HEK293 (cell line): ENCODE measurements around the gene PLAAT2.

Experiments used
- CTCF ChIA-PET: fragments of 350-600 bp; formaldehyde crosslinking; extraction: SDS; loops from one replicate; lab custom pipeline; 2021; ENCODE audit warnings: antibody characterized with exemption; lab: Yijun Ruan, JAX
- POLR2A ChIA-PET: fragments of 300-600 bp; formaldehyde crosslinking; extraction: SDS; loops from one replicate; lab custom pipeline; 2020; ENCODE audit warnings: antibody characterized with exemption, inconsistent platforms; lab: Yijun Ruan, JAX
- H3K27ac ChIP-seq: fragments of 200-500 bp; sonication (Bioruptor generic); 2 replicates; pipeline ENCODE4 v1.5.1; 2014; ENCODE audit warnings: low read depth, low read length, control low read depth, inconsistent platforms; ENCODE audit errors: extremely low read depth
- H3K36me3 ChIP-seq, 2 experiments: fragments of 200-500 bp in 1 of 2; sonication (Bioruptor generic) in 1 of 2; 1 replicate in 1 of 2; 2 replicates in 1 of 2; pipeline ENCODE4 v1.5.1; 2014 to 2017; ENCODE audit warnings: inconsistent platforms in 2 of 2, low read length in 2 of 2; ENCODE audit not compliant: control insufficient read depth in 2 of 2, insufficient read depth in 1 of 2
- H3K4me1 ChIP-seq: fragments of 200-500 bp; sonication (Bioruptor generic); 2 replicates; pipeline ENCODE4 v1.5.1; 2014; ENCODE audit warnings: mild to moderate bottlenecking, low read length, inconsistent platforms; ENCODE audit not compliant: control insufficient read depth, insufficient read depth
- H3K4me3 ChIP-seq: 2 replicates; pipeline ENCODE4 v1.5.1; 2011; ENCODE audit warnings: low read depth, mild to moderate bottlenecking, control low read depth, low read length, moderate library complexity
- H3K9me3 ChIP-seq: fragments of 200-500 bp; sonication (Bioruptor generic); 2 replicates; pipeline ENCODE4 v1.5.1; 2014; ENCODE audit warnings: low read depth, low read length, inconsistent platforms; ENCODE audit not compliant: control insufficient read depth, insufficient read depth
- KLF1 ChIP-seq: fragments of 450-650 bp; formaldehyde crosslinking; IDR thresholded peaks from 2 replicates; pipeline ENCODE4 v1.5.1; 2016; ENCODE audit warnings: missing biosample characterization, missing genetic modification characterization
- KLF9 ChIP-seq: fragments of 450-650 bp; formaldehyde crosslinking; IDR thresholded peaks from 2 replicates; pipeline ENCODE4 v1.5.1; 2016; ENCODE audit warnings: missing biosample characterization, missing genetic modification characterization, low read depth
- SALL2 ChIP-seq: fragments of 450-650 bp; formaldehyde crosslinking; IDR thresholded peaks from 2 replicates; pipeline ENCODE4 v1.5.0; 2017; ENCODE audit warnings: missing biosample characterization, mild to moderate bottlenecking, missing genetic modification characterization, borderline replicate concordance
- SP7 ChIP-seq: fragments of 450-650 bp; formaldehyde crosslinking; IDR thresholded peaks from 2 replicates; pipeline ENCODE4 v1.5.1; 2016; ENCODE audit warnings: missing biosample characterization, missing genetic modification characterization
- TCF7L2 ChIP-seq: IDR thresholded peaks from 2 replicates; pipeline ENCODE4 v1.6.1; 2011; ENCODE audit warnings: low read depth, mild to moderate bottlenecking, inconsistent platforms, low read length, moderate library complexity, borderline replicate concordance
- ZBTB1 ChIP-seq: fragments of 450-650 bp; formaldehyde crosslinking; IDR thresholded peaks from 2 replicates; pipeline ENCODE4 v1.5.1; 2016; ENCODE audit warnings: missing biosample characterization, missing genetic modification characterization
- ZBTB21 ChIP-seq: fragments of 450-650 bp; formaldehyde crosslinking; IDR thresholded peaks from 2 replicates; pipeline ENCODE4 v1.5.1; 2017; ENCODE audit warnings: missing biosample characterization, missing genetic modification characterization
- ZBTB7A ChIP-seq: fragments of 450-650 bp; formaldehyde crosslinking; IDR thresholded peaks from 2 replicates; pipeline ENCODE4 v1.5.1; 2016; ENCODE audit warnings: low read depth, missing biosample characterization, missing genetic modification characterization
- ZIC2 ChIP-seq: fragments of 450-650 bp; formaldehyde crosslinking; IDR thresholded peaks from 2 replicates; pipeline ENCODE4 v1.5.1; 2016; ENCODE audit warnings: missing biosample characterization, missing genetic modification characterization
- ZNF112 ChIP-seq: fragments of 450-650 bp; formaldehyde crosslinking; IDR thresholded peaks from 2 replicates; pipeline ENCODE4 v1.5.0; 2017; ENCODE audit warnings: missing biosample characterization, missing genetic modification characterization
- ZNF133 ChIP-seq: fragments of 450-650 bp; formaldehyde crosslinking; IDR thresholded peaks from 2 replicates; pipeline ENCODE4 v1.5.1; 2016; ENCODE audit warnings: missing biosample characterization, missing genetic modification characterization
- ZNF138 ChIP-seq: fragments of 450-650 bp; formaldehyde crosslinking; IDR thresholded peaks from 2 replicates; pipeline ENCODE4 v1.5.1; 2016; ENCODE audit warnings: missing biosample characterization, missing genetic modification characterization, borderline replicate concordance
- ZNF146 ChIP-seq: fragments of 450-650 bp; formaldehyde crosslinking; IDR thresholded peaks from 2 replicates; pipeline ENCODE4 v1.5.1; 2016; ENCODE audit warnings: missing biosample characterization, missing genetic modification characterization
- ZNF184 ChIP-seq: fragments of 450-650 bp; IDR thresholded peaks from 2 replicates; pipeline ENCODE4 v1.5.1; 2018; ENCODE audit warnings: missing biosample characterization, mild to moderate bottlenecking, missing genetic modification characterization
- ZNF239 ChIP-seq: fragments of 450-650 bp; formaldehyde crosslinking; IDR thresholded peaks from 2 replicates; pipeline ENCODE4 v1.5.1; 2016; ENCODE audit warnings: missing biosample characterization, missing genetic modification characterization
- ZNF302 ChIP-seq: fragments of 450-650 bp; formaldehyde crosslinking; IDR thresholded peaks from 2 replicates; pipeline ENCODE4 v1.5.1; 2016; ENCODE audit warnings: missing biosample characterization, missing genetic modification characterization, low read depth
- ZNF311 ChIP-seq: fragments of 450-650 bp; formaldehyde crosslinking; IDR thresholded peaks from 2 replicates; pipeline ENCODE4 v1.5.1; 2017; ENCODE audit warnings: missing biosample characterization, missing genetic modification characterization, borderline replicate concordance
- ZNF501 ChIP-seq: fragments of 450-650 bp; formaldehyde crosslinking; IDR thresholded peaks from 2 replicates; pipeline ENCODE4 v1.5.1; 2016; ENCODE audit warnings: missing biosample characterization, missing genetic modification characterization
- ZNF510 ChIP-seq: fragments of 450-650 bp; formaldehyde crosslinking; IDR thresholded peaks from 2 replicates; pipeline ENCODE4 v1.5.1; 2018; ENCODE audit warnings: mild to moderate bottlenecking, missing genetic modification characterization, missing biosample characterization; ENCODE audit not compliant: insufficient replicate concordance
- ZNF529 ChIP-seq: fragments of 450-650 bp; formaldehyde crosslinking; IDR thresholded peaks from 2 replicates; pipeline ENCODE4 v1.5.1; 2017; ENCODE audit warnings: missing genetic modification characterization, missing biosample characterization; ENCODE audit not compliant: insufficient replicate concordance
- ZNF544 ChIP-seq: fragments of 450-650 bp; formaldehyde crosslinking; IDR thresholded peaks from 2 replicates; pipeline ENCODE4 v1.5.0; 2017; ENCODE audit warnings: missing biosample characterization, missing genetic modification characterization
- ZNF555 ChIP-seq: fragments of 450-650 bp; formaldehyde crosslinking; conservative IDR thresholded peaks from 2 replicates; pipeline ENCODE4 v1.5.1; 2017; ENCODE audit warnings: missing biosample characterization, mild to moderate bottlenecking, missing genetic modification characterization, inconsistent platforms
- ZNF645 ChIP-seq: fragments of 450-650 bp; formaldehyde crosslinking; IDR thresholded peaks from 2 replicates; pipeline ENCODE4; 2016; ENCODE audit warnings: missing biosample characterization, missing genetic modification characterization
- ZNF670 ChIP-seq: fragments of 450-650 bp; formaldehyde crosslinking; IDR thresholded peaks from 2 replicates; pipeline ENCODE4 v1.5.1; 2016; ENCODE audit warnings: missing biosample characterization, missing genetic modification characterization, low read depth
- ZNF837 ChIP-seq: fragments of 450-650 bp; formaldehyde crosslinking; IDR thresholded peaks from 2 replicates; pipeline ENCODE4 v1.5.1; 2016; ENCODE audit warnings: missing biosample characterization, missing genetic modification characterization

PLAAT2 gene

GRCh38 chr11:63507511-63507910 lies 55.7 kb downstream of the PLAAT2 start:
- POLR2A ChIA-PET, result interaction anchor here (0.6 to 0.7 kb wide), 2 partner anchors 14 to 579 kb away, joined by 3 to 8 read pairs; no protein-coding TSS in a partner anchor
- H3K9me3 ChIP-seq, result no peaks in the 10 kb centered on the region
- CTCF ChIA-PET, result interaction anchor here (0.9 to 4.3 kb wide), 3 partner anchors 12 to 380 kb away, joined by 3 to 17 read pairs (median 3); no protein-coding TSS in a partner anchor

GRCh38 chr11:63506876-63507275 lies 56.3 kb downstream of the PLAAT2 start:
- Histone ChIP-seq H3K36me3 (no peaks in the 10 kb centered on the region), H3K9me3 (no peaks in the 10 kb centered on the region), H3K4me3 (no peak overlapping the region), H3K4me1 (no peaks in the 10 kb centered on the region), H3K27ac (no peak overlapping the region)
- TF ChIP-seq ZNF670 (tag by site-specific recombination), result no peak
- peak; percentile 65; the same call in 1 of the 2 replicates for TF ChIP-seq SP7 (tag by site-specific recombination)
- ChIA-PET CTCF (interaction anchor here (4.3 kb wide), 1 partner anchor 27 kb away, joined by 17 read pairs; no protein-coding TSS in a partner anchor), POLR2A (no interaction called here)

More at GRCh38 chr11:63507511-63507910, 55.7 kb downstream of the PLAAT2 start:
- no peak for TF ChIP-seq ZNF510 (tag by site-specific recombination)
- TF ChIP-seq ZNF302 (tag by site-specific recombination), result no peak
- no peak for TF ChIP-seq ZNF837 (tag by site-specific recombination)
- TF ChIP-seq SALL2 (tag by site-specific recombination), result no peak
- TF ChIP-seq ZNF112 (tag by site-specific recombination), result no peak
- no peak for TF ChIP-seq ZBTB1 (tag by site-specific recombination)
- TF ChIP-seq ZBTB21 (tag by site-specific recombination), result no peak
- TF ChIP-seq KLF9 (tag by site-specific recombination), result no peak
- no peak overlapping the region for H3K4me3 ChIP-seq
- H3K4me1 ChIP-seq, result no peaks in the 10 kb centered on the region
- no peaks in the 10 kb centered on the region for H3K36me3 ChIP-seq
- H3K27ac ChIP-seq, result no peak overlapping the region

GRCh38 chr11:63505857-63506528 lies 57.2 kb downstream of the PLAAT2 start, which contains the start of gene LGALS12:
LGALS12 (plus strand) TSS chr11:63506084; CDS start chr11:63506459, 375 bp downstream.
- H3K4me1 ChIP-seq, result no peaks in the 10 kb centered on the region
- ChIA-PET CTCF (interaction anchor here (1.2 to 4.3 kb wide), 2 partner anchors 12 to 27 kb away, joined by 6 to 17 read pairs; no protein-coding TSS in a partner anchor), POLR2A (no interaction called here)
- H3K4me3 ChIP-seq, result no peak within 1 kb of the TSS
- H3K27ac ChIP-seq, result no peak within 1 kb of the TSS
- H3K9me3 ChIP-seq, result no peaks in the 10 kb centered on the region
- no peak for TF ChIP-seq ZNF529 (tag by site-specific recombination)
- peak; percentile 35; the same call in 1 of the 2 replicates for TF ChIP-seq ZIC2 (tag by site-specific recombination)
- no peak for TF ChIP-seq ZNF311 (tag by site-specific recombination)
- TF ChIP-seq ZNF133 (tag by site-specific recombination), result no peak
- no peak for TF ChIP-seq ZNF184 (tag by site-specific recombination)
- no peak for TF ChIP-seq ZNF239 (tag by site-specific recombination)
- no peak for TF ChIP-seq ZBTB7A (tag by site-specific recombination)
- H3K36me3 ChIP-seq, result no peaks in the 10 kb centered on the region

GRCh38 chr11:63504933-63505586 lies 58.1 kb downstream of the PLAAT2 start:
- Histone ChIP-seq H3K27ac (no peak overlapping the region), H3K4me3 (no peak overlapping the region), H3K9me3 (no peaks in the 10 kb centered on the region), H3K4me1 (no peaks in the 10 kb centered on the region), H3K36me3 (no peaks in the 10 kb centered on the region)
- CTCF ChIA-PET, result interaction anchor here (1.2 to 4.3 kb wide), 2 partner anchors 11 to 26 kb away, joined by 6 to 17 read pairs; no protein-coding TSS in a partner anchor
- POLR2A ChIA-PET, result no interaction called here
- no peak for TF ChIP-seq TCF7L2
- TF ChIP-seq ZNF544, result no peak
- TF ChIP-seq ZNF138 (tag by site-specific recombination), result no peak
- no peak for TF ChIP-seq KLF1
- TF ChIP-seq ZNF146 (tag by site-specific recombination), result no peak
- no peak for TF ChIP-seq ZNF501 (tag by site-specific recombination)
- TF ChIP-seq ZNF645, result no peak
- no peak for TF ChIP-seq ZNF555 (tag by site-specific recombination)
